Occipital lobe (tissue), 2 donors: ENCODE results near the gene CD44. TPM values are rescaled to one million over a fixed set of nuclear protein-coding genes. Genes with fewer than 3 reads are reported as not detected.

Experiments
- DNase-seq: peaks from one replicate; lab custom pipeline; 2025; lab: John Stamatoyannopoulos, UW
- total RNA-seq: library from RNA; depleted of rRNA; stranded (reverse); fragments of >200 nt; gene quantifications from one replicate; pipeline ENCODE4 v1.2.3, GENCODE V29; 2014

Gene CD44
- total RNA-seq, 1 donor from 2014 or later: 6.2 TPM

DNA sequence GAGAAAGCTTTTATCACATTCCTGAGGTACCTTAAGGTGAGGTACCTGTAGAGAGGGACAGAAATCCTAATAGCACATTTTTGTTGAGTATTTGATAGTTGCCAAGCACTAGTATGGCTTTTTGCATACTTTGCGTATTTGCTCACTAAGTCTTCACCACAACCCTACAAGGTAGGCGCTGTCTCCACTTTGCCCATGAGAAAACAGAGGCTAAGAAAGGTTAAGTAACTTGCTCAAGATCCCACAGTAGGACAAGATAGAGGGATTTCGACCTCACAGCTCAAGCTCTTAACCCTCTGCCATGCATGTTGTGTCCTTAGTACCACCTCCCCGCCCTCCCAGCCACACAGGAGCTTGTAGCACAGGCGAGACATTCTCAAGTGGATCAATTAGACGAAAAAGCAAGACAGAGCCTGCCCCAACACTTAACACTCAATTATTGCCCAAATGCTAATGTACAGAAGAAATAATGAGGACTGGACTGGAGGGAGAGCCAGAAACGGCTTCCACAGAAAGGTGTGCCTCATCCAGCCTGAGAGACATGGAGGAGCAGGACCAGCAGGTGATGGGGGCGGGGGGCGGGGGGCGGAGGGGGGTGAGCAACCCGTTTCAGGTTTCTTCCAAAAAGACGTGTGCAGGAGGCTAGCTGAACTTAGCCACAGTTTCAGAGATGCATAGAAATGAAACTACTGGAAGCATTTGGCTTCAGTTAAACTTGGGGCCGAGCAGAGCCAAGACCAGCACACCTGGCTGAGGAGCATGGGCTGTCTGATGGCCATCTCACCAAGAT lies 26.7 kb upstream of the CD44 start:
- DNase-seq: no peak

DNA sequence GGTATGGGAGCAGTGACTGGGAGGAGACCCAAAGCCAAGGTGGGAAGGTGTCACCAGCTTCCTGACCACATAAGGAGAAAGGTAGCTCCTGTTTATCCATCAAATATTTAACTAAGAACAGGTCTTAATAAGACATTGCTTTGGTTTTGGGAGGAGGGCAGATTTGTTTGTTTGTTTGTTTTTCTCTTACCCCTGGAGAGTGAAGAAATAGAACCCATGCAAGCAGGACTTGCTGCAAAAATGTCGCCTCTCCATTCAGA lies 26.2 kb upstream of the CD44 start:
- no peak for DNase-seq

DNA sequence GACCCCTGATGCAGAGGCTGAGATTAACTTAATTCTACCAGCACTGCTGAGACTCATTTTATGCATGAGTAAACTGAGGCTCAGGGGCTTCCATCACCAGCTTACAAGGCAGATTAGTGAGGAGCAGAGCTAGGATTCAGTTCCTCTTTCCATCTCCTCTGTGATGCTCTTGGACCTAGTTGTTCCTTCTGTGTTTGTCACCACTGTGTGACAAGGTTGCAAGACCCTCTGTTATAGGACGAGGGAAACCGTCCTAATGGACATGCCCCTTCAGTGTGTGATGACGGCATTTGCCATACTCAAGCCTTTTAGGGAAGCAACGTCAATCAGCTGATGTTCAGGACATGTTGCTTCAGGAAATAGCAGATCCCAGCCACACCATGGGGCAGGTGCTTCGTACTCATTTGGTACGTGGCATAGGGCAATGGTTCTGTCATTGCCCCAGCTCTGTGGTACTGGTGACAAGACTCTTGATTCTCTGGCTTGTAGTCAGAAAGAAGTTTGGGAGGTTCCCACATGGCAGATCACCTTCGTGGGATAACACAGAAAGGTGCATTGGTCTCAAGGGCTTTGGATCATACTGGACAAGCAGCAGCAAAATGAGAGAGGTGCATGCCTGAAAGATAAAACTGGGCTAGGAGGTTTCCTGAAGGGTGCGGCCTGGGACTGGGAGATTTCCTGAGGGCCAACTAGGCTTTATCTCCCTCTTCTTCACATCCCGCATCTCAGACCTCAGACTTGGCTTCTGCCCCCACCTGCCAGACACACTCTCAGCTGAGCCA lies 23.9 kb upstream of the CD44 start:
- no peak for DNase-seq

DNA sequence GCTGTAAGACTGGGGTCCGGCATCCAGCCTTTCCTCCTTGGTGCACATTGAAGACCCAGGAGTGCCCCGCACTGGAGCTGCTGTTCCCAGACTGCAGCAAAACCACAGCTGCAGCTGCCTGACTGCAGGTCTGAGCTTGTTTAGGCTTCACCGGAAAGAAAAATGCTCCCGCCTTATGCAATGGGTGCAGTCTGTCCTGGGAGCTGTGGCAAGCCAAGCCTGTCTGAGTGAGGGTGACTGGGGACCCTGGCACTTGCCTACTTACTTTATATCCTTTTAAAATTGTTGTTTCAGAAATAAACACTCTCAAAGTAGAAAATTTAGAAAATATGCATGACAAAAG lies 23.3 kb upstream of the CD44 start:
- no peak for DNase-seq

DNA sequence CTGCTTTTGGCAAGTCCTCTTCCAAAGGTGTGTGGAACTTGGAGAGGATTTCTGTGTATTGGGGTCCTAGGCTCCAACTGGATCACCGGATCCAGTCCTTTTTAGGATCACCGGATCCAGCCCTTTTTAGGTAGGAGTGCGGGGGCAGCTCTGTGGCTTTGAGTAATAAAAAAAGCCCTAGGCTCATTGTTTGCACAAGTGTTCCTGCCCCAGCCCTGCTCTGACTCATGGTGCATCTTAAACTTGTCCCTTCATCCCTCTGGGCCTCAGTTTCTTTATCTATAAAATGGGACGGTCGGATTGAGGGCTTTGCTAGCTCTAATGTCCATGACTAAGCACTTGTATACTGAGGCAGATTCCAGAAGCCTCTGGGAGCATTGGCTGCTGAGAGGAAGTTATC lies 22.7 kb upstream of the CD44 start:
- no peak for DNase-seq

DNA sequence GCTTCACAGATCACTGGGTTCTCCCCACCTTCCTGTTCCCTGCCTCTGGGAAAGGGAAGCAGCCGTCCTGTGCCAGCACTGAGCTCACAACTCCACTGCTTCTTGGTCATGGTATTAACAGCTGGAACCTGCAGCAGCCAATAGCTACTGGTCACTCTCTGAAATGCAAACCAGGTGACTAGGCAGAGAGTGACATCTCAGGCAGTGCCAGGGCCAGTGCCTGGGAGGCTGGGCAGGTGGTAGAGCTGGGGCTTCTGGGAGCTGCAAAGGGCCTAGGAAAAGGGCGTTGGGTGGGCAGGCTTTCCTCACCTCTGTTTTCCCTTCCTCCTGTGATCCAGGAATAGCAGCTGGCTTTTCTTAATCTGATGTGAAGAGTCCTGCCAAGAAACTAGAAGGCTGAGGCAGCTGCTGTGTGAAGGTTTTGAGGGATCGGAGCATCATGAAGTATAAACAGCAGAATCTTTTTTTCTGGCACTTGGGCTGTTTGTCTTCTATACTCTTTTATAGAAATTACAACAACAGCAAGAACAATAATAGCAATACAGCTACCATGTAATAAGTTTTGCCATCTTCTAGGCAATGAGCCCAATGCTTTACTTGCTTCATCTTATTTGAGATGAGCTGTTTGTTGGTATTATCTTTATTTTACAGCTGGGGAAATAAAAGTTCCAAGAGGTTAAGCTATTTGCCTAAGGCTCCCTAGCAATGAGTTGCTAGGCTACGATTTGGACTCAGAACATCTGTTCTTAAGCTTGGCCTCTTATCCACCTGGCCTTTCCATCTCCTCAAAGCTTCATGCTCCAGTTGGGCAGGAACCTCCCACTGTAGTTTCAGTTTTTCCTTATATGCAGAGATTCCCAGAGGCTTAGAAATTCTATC lies 22.0 kb upstream of the CD44 start:
- DNase-seq: no peak

DNA sequence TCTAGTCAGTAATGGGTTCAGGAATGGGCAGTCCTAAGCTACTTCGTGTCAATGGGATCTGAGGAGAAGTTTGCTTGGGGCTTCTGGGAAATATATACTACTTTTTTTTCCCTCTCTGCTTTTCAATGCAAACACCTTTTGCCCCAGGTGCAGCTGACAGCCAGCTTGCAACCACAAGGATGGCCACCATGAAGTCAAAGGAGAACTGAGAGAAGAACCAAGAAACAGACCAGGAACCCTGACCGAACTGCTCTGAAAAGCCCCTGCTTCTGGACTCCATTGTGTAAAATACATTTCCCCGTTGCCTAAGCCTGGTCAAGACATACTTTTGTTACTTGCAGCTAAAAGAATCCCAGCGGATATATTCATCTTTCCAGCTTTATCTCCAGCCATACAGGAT lies 20.1 kb upstream of the CD44 start:
- DNase-seq: no peak

DNA sequence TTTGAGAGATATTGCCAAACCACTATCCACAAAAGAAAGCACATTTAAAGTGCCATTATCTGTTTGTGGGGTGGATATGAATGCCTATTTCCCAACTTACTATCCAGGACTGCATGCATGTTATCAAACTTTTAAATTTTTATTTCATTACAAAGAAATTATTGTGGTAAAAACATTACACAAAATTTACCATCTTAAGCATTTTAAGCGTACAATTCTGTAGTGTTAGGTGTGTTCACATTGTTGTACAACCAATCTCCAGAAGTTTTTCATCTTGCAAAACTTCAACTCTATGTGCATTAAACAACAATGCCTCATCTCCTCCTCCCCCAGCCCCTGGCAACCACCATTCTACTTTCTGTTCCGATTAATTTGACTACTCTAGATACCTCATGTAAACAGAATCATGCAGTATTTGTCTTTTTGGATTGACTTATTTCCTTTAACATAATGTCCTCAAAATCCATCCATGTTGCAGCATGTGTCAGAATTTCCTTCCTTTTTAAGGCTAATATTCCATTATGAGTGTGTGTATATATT lies 17.6 kb upstream of the CD44 start:
- no peak for DNase-seq

DNA sequence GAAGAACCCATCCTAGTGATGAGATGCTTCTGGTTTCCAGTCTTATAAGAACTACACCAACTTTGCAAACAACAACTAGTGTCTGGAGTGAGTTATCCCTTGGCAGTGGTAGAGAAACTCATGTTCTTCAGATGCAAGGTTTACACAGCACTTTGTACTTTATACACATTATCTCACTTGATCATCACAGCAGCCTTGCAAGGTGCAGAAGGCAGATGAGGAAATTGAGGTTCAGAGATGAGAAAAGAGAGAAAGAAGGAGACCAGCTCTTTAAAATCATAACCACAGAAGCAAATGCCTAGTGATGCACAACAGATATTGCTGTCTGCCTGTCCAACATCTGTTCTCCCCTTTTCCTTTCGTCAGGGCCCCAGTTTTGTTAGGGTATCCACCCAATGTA lies 16.7 kb upstream of the CD44 start:
- DNase-seq: no peak

DNA sequence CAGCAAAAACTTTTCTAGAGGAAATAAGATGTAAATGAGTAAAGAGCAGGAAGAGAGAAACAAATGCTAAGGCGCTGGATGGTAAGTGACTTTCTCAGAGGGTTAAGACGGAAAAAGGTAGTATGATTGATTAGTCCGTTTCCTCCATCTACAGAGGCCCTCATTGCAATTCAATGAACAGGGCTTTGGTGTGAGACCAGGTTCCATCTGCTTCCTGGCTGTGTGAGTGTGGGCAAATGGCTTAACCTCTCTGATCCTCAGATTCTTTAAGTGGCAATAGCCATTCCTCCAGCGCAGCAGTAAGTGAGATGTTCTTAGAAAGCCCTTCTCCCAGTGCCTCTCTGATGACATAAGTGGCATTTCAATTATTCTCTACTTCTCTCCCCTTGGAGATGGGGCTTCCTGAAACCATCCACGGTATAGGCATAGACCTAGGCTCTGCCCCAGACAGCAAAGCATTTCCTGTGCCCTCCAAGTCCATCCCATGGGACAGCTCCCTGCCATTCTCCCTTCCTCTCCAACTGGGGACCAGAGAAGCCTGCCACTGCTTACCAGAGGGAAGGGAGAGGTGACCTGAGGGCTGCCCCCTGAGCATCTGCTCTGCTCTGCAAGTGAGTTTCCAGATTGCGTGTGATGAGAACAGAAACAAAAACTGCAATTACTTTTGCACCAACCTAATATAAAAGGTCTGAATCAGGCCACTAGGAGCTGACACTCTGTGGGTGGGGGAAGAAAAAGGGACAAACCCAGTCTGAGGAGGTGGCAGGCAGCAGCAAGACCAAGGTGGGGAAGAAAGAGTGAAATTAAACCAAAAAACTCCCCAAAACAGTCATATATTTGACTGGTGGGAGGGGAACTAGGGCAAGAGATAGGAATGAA lies 12.7 kb upstream of the CD44 start:
- no peak for DNase-seq

DNA sequence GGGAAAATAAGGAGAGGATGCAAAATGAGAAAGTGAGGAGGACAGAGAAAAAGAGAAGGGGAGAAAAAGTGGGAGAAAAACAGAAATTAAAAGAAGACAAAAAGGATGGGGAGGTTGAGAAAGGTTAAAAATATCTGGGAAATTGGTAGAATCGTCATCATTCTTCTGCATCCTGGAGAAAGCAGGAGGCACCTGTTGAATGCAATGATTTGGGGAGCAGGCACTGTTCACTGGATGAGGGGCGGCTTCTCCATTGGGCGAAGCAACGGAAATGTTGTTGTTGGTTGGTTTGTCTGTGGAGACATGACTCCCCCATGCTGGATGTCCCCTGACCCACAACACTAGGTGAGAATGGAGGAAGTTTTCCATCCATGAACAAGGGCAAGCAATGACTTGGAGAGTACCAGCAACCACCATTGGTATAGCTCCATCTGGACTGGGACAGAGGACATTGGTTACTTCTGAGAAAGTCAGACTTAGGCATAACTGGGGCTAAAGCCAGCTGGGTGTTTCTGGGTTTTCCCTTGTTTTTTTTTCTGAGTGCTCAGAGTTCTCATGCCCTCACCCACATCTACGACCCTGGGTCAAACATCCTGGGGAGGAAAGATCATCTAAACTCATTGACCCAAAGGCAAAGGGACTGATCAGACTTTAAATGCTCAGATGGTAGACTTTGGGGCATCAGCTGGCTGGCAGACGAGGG lies 11.9 kb upstream of the CD44 start:
- DNase-seq: no peak

DNA sequence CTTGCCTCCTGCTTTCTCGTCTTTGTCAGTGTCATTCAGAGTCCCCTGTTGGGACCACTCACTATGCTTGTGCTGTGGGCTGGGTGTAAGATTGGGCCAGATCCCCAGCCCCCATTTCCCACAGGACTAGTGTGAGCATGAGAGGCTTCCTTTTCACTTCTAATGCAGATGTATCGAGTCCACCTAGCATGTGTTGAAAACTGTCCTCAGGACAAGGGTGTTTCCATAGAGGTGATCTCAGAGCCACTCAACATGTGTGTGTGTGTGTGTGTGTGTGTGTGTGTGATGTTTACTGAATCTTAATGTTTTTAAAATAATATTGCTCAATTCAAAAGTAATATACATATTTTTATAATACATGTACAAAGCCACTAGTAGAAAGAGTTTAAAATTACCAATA lies 11.4 kb upstream of the CD44 start:
- no peak for DNase-seq

DNA sequence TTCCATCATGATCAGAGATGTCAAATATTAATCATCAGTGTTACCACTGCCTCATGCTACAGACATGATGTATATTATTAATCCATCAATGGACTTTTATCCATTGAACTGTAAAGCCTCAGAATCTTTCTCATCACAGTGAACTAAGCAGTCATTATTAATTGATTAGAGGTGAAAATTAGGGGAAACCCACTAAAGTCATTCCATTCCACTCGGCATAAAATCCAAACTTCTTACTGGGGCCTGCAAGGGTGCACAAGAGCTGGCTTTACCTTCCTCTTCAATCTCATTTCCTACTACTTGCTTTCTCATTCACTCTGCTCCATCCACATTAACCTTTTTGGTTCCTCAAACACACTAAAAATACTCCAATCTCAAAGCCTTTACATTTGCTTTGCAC lies 7.9 kb upstream of the CD44 start:
- no peak for DNase-seq

DNA sequence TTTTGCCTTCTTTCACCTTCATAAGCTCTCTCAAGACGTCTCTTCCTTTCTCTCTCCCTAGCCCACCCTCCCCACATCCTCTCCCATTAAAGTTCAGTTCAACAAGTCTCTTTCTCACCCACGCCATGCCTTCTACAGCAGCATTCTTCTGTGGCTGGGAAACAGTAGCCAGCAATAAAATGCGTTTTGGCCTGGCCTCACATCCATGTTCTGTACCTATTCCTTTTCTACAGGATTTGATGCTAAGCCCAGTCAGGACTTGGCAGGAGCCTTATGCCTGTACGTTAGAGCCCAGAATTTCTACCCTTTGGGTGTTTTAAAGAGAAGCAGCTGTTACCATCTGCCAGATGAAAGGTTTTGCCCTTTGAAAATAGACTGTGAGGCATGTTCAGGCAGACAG lies 7.1 kb upstream of the CD44 start:
- no peak for DNase-seq

DNA sequence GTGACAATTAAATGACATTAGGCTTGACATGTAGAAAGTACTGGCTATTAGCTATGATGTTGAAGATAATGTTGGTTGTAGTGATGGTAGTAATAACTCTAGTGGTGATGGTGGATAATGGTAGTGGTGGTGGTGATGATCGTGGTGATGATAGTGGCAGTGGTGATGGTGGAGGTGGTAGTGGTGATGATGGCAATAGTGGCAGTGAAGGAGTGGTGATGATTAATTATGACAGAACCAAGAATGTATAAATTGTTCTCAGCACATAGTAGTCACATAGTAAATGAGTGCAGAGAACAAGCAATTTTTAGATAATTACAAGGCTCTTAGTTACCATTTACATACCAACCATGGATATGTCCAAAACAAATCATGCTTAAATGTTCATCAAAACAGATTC lies 5.3 kb upstream of the CD44 start:
- no peak for DNase-seq

DNA sequence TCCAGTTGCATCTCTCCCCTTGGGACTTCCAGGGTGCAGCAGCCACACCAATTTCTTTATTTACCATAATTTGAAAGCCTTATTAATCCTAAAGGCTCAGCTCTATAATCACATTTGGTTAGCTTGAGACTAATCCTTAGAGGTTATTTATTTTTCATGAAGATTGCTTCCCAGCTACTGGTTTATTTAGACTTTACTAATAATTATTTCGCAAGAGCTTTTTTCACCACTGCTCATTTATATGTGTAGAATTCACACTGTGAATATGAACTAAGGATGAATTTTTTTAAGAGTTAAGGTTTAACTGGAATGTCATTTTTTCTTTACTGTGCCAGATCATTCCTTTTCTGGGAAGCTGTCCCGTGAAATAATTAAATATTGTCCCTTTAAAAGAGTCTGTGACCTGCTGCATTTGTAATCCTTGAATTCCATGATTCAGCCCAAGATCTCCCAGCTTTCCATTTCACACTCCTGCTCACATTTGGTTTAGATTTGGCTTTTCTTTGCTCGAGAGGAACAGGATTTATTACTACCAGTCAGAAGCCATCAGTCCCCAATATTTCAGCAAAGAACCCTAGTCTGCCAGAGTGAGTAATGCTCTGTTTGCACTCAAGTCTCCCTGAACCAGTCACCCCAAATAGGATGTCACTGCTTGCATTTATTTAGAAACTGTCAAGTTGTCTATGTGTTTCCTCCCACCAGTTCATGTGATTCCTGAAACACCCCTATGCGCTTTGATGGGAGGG lies 4.4 kb upstream of the CD44 start:
- DNase-seq: no peak

DNA sequence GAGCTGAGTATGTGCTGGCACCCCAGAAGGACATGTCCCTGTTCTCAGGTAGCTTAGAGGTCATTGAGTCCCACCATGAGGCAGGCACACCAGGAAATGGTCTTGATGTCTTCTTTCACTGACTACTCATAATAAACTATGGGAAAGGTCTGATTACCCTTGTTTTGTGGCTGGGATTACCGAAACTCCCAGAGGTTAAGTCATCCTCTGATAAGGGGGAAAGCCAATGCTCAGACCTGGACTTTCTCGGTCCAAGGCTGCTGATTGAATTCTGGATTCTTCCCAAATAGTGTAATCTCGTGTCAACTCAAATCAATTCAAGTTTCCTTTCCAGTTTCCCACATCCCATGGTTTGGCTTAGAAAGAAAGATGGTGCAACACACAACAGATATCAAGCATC lies 3.7 kb upstream of the CD44 start:
- no peak for DNase-seq

DNA sequence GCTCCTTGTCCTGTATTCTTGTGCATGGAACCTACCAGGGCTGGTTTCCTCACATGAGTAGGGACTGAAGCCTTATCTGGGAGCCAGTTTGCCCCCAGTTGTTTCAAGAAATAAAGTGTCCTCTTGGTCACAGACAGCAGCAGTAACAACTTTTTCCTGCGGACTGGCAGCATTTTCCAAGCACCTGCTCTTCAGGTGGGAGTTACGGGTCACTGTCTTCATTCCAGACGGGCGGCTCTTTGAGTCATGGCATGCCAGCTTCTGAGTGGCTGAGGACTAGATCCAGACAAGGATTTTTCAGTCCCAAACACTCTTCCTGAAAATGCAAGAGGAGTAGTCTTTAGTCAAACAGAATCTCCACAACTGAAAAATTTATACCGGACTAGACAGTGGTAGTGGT lies 2.7 kb upstream of the CD44 start:
- no peak for DNase-seq

DNA sequence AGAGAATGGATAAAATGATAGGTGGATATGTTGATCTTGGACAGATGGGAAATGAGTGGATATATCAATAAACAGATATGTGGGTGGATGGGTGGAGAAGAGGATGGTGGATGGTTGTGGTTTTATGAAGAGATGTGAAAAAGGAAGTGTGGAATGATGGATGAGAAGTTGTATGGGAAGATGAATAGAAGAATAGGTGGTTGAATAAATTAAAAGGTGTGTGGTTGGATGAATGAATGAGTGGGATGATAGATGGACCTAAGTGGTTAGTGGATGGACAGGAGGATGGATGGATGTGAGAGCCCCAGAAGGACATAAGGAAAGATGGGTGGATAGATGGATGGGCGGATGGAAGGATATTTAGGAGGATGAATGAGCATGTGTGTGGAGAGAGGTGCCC lies 913 bp upstream of the CD44 start:
- no peak for DNase-seq

DNA sequence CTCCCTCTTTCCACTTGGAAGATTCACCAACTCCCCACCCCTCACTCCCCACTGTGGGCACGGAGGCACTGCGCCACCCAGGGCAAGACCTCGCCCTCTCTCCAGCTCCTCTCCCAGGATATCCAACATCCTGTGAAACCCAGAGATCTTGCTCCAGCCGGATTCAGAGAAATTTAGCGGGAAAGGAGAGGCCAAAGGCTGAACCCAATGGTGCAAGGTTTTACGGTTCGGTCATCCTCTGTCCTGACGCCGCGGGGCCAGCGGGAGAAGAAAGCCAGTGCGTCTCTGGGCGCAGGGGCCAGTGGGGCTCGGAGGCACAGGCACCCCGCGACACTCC lies 397 bp upstream of the CD44 start:
- DNase-seq: no peak
